HG03439 (cell line): Measurements from ENCODE around the gene EPB41L2.
"Not testable (repeated sequence)": the region's sequence is repeated elsewhere in the genome, so short reads cannot be mapped to it uniquely, and the experiment has no call there.

Experiments used
- ATAC-seq: cut with Tn5 transposase; IDR thresholded peaks from one replicate; pipeline ENCODE4 v1.9.1; 2021; ENCODE audit warnings: mild to moderate bottlenecking, moderate library complexity; ENCODE audit not compliant: unreplicated experiment

EPB41L2 gene

GRCh38 chr6:130922922-130923321 lies 140.1 kb downstream of the EPB41L2 start:
- ATAC-seq: no peak

DNA sequence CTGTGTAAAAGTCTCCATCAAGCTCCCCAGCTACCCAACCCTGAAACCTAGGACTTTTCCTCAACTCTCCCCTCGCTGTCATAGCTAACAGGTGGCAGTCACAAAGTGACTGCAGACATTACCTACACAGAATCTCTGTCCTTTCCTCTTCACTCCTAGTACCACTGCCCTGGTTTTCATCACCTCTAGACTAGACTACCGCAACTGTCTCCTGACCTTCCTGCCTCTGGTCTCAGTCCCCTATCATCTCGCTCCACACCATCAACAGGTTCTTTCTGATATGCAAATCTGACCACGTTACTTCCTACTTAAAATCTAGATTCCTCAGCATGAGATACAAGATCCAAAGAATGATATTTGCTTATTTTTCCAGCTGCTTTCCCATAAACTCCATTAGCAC lies 142.1 kb downstream of the EPB41L2 start:
- ATAC-seq: no peak

- ATAC-seq: no peak
These were observed 144.9 kb downstream of the EPB41L2 start for GRCh38 chr6:130918171-130918570.

DNA sequence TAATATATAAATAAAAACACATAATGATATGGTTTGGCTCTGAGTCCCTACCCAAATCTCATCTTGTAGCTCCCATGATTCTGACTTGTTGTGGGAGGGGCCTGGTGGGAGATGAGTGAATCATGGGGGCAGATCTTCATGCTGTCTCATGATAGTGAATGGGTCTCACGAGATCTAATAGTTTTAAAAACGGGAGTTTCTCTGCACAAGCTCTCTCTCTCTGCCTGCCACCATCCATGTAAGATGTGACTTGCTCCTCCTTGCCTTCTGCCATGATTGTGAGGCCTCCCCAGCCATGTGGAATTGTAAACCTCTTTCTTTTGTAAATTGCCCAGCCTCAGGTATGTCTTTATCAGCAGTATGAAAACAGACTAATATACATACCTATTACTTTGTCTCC lies 147.4 kb downstream of the EPB41L2 start:
- ATAC-seq: not testable (repeated sequence)

- ATAC-seq: no peak
These were observed 149.9 kb downstream of the EPB41L2 start for GRCh38 chr6:130913120-130913519.

DNA sequence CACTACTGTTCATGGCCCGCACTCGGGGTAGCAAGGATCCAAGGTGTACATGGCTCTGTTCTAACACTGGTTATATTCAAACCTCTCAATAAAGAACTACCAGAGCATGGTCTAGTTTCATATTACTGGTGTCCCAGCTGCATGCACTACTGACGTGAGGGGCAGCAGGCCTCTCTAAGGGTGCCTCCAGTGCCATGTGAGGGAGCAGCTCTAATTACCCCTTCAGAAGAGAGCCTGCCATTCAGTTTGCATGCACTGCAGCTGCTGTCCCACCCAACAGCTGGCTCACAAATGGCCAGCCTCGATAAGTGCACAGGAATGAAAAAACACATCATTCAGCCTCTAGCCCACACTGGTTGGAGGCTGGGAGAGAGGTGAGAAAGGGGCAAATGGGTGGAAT lies 150.6 kb downstream of the EPB41L2 start:
- ATAC-seq: no peak

- no peak for ATAC-seq
These were observed 154.1 kb downstream of the EPB41L2 start for GRCh38 chr6:130908958-130909357.

GRCh38 chr6:130908188-130908587 lies 154.9 kb downstream of the EPB41L2 start:
- no peak for ATAC-seq

DNA sequence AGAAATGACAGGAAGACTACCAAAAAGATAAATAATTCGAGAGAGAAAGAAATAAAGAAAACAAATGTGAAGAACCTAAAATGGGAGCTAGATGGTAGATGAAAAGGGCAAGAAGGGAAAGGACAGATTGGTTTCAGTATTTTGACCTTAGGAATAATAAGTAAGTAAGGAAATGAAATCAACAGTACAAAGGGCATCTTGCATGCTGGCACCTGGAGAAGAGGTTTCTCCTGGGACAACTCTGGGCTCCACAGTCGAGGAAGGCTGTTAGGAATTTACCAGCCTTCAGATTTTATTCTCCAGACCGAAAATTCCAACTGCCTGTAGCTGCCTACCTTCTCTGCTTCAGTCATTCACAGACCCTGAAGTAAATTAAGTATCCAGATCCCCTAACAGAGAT lies 155.4 kb downstream of the EPB41L2 start:
- ATAC-seq: no peak

DNA sequence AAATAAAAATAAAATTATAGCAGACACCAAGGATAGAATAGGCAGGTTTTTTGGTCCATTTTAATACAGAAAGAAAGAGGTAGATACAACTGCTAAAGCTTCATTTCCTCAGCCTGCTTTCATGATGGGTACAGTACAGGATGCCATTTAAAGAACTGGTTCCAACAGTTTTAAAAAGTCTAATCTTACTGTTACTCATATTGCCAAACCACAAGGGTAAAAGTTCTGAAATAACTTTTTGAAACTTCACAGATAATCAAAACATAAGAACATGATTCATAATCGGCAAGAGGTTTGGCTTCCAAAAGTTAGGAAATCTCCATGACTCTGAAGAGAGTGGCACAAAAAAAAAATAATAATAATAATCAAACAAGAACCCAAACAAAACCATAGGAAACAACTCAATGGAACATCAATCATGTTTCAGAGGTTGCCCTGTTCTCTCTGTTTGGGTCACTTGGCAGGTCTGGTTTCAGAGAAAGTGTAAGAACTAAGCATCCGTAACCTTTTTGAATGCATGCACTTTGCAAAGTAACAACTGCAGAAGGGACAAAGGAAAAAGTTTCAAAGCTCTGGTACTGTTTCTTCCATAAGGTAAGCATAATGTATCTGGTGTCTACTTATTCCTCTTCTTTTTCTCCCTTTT lies 156.2 kb downstream of the EPB41L2 start:
- ATAC-seq: no peak

- no peak for ATAC-seq
These were observed 159.4 kb downstream of the EPB41L2 start for GRCh38 chr6:130903602-130904001.

- ATAC-seq: no peak
These were observed 160.0 kb downstream of the EPB41L2 start for GRCh38 chr6:130903007-130903406.

DNA sequence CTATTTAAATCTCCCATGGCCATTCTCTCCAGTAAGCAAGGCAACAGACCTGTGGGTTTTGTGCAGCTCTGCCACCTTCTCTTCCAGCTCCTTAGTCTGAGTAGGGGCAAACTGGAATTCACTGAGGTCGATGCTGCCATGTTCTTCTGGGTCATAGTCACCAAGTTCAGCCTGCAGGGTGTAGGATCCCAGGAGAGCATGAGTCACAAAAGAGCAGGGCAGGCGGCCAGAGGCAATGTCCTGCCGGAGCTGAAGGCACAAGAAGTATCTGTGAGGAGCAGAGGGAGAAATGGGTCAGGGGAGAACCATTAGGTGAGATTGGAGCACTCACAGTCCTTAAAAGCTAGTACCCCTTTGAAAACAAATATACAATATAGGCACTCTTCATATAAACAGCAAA lies 162.1 kb downstream of the EPB41L2 start:
- no peak for ATAC-seq

- ATAC-seq: no peak
These were observed 166.8 kb downstream of the EPB41L2 start for GRCh38 chr6:130896249-130896648.

DNA sequence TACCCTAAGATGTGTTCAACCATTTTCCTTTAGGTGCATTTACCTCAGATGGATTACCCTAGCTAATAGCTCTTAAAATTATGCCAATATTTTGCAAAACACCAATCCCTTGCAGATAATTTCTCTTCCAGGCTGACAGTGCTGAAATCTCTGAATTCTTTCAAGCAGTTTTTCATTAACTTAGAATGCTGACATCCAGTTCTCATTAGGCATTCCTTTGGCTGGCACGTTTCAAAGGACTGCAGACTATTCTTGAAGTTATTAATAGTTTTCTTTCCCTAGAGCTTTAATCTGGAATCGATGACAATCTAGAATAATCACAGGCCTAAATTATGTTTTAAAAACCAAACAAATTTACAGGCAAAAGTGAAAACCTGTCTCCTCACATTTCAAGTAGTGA lies 167.5 kb downstream of the EPB41L2 start:
- no peak for ATAC-seq

- ATAC-seq: no peak
These were observed 169.3 kb downstream of the EPB41L2 start for GRCh38 chr6:130893766-130894165.

DNA sequence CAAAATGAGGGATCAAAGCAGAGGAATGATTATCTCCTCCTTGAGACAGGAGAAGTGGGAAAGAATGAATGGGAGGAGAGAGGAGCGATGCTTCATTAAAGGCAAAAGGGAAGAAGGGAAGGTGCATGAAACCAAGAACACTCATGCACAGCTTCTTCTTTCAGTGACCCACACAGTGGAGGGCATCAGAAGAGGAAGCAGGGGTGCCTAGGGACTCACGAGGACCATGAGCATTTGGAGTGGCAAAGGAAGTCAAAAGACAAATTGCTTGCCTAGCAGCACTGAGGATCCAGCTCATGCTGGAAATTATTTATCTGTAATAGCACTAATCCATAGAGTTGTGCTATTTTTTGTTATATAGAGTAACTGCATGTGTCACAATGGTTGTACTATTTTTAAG lies 169.8 kb downstream of the EPB41L2 start:
- no peak for ATAC-seq

GRCh38 chr6:130890521-130890971 lies 172.5 kb downstream of the EPB41L2 start:
- ATAC-seq: no peak

- ATAC-seq: no peak
These were observed 173.6 kb downstream of the EPB41L2 start for GRCh38 chr6:130889423-130889822.

DNA sequence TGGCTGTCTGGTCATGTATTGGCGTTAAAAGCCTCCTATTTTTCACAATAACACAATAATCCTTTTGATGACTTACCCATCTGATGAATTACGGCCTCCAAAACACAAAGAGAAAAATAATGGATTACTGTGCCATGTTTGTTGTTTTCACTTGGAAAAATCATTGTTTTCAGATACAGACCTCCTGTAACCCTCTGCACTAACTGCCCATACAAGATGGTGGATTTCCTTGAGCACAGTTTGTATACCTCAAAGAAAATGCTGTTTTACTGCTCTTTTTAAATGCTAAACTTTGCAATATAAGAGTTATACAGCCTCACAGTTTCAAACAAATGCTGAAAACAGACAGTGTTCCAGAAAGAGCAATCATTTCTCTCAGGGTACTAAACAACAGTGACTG lies 174.8 kb downstream of the EPB41L2 start:
- no peak for ATAC-seq

- no peak for ATAC-seq
These were observed 176.1 kb downstream of the EPB41L2 start for GRCh38 chr6:130886966-130887365.

- ATAC-seq: peak; percentile 88
These were observed 177.5 kb downstream of the EPB41L2 start for GRCh38 chr6:130885392-130886192.
